A673 (cell line): ENCODE data around the gene TCF12.

ENCODE experiments used
- EZH2 ChIP-seq: fragments of 200-600 bp; sonication (generic); IDR thresholded peaks from 2 replicates; pipeline ENCODE4 v1.6.1; 2017; ENCODE audit warnings: borderline replicate concordance, low read depth, mild to moderate bottlenecking, mixed read lengths, antibody characterized with exemption, low read length; ENCODE audit not compliant: poor library complexity, severe bottlenecking
- TF ChIP-seq, protein P1 (sequence below): fragments of 300-800, 200-600 bp; sonication (generic); conservative IDR thresholded peaks from 2 replicates; pipeline ENCODE4 v1.5.1; 2017; ENCODE audit warnings: low read depth, mild to moderate bottlenecking, antibody characterized with exemption, low read length, moderate library complexity, mixed read lengths

DNA sequence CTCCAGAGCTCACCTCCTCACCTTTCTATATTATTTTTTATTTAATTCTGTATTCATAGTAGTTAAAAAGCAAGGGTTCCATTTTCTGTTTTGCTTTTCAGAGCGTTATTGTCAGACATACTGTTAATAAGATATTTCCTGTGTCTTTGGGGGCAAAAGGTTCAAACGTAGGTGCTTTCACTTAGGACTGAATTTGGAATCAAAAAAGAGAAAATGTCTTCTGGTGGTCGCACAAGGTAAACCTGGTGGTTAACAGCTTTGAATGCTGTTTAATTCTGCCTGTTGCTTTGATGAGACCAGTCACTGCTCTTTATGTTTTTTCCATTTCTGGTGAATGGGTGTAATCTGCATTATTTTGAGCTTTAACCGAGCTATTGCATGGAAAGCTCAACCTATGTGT, 212.5 kb downstream of the TCF12 start:
- TF ChIP-seq, protein P1, sequence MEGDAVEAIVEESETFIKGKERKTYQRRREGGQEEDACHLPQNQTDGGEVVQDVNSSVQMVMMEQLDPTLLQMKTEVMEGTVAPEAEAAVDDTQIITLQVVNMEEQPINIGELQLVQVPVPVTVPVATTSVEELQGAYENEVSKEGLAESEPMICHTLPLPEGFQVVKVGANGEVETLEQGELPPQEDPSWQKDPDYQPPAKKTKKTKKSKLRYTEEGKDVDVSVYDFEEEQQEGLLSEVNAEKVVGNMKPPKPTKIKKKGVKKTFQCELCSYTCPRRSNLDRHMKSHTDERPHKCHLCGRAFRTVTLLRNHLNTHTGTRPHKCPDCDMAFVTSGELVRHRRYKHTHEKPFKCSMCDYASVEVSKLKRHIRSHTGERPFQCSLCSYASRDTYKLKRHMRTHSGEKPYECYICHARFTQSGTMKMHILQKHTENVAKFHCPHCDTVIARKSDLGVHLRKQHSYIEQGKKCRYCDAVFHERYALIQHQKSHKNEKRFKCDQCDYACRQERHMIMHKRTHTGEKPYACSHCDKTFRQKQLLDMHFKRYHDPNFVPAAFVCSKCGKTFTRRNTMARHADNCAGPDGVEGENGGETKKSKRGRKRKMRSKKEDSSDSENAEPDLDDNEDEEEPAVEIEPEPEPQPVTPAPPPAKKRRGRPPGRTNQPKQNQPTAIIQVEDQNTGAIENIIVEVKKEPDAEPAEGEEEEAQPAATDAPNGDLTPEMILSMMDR, result no peak
- no peak for TF ChIP-seq EZH2
